Stimulated activated CD8-positive, alpha-beta memory T cell treated with anti-CD3 and anti-CD28 coated beads, Interleukin-12 subunit alpha, Interleukin-12 subunit beta, amount 100 ng/mL, for 1 hour (primary cell): ENCODE measurements around the gene IL25.

ENCODE experiments used
- DNase-seq: peaks from one replicate; pipeline ENCODE4 v3.0.0-alpha.2; 2020; ENCODE audit warnings: low read depth

IL25 gene

GRCh38 chr14:23353433-23353780 lies 19.2 kb upstream of the IL25 start:
- DNase-seq, result no peak

- DNase-seq, result no peak
Observed at GRCh38 chr14:23354990-23355389, 17.6 kb upstream of the IL25 start.

- DNase-seq, result no peak
Observed at GRCh38 chr14:23355871-23356435, 16.7 kb upstream of the IL25 start.

GRCh38 chr14:23356662-23357061 lies 15.9 kb upstream of the IL25 start:
- DNase-seq, result no peak

- no peak for DNase-seq
Observed at GRCh38 chr14:23357261-23357660, 15.3 kb upstream of the IL25 start.

- no peak for DNase-seq
Observed at GRCh38 chr14:23358042-23358441, 14.6 kb upstream of the IL25 start.

GRCh38 chr14:23358553-23359166 lies 13.9 kb upstream of the IL25 start:
- no peak for DNase-seq

GRCh38 chr14:23359167-23359626 lies 13.4 kb upstream of the IL25 start:
- no peak for DNase-seq

- DNase-seq, result no peak
Observed at GRCh38 chr14:23359722-23360447, 12.7 kb upstream of the IL25 start.

- DNase-seq, result no peak
Observed at GRCh38 chr14:23360496-23360895, 12.1 kb upstream of the IL25 start.

GRCh38 chr14:23361320-23361719 lies 11.3 kb upstream of the IL25 start:
- no peak for DNase-seq

- DNase-seq, result no peak
Observed at GRCh38 chr14:23361763-23362162, 10.8 kb upstream of the IL25 start.

- DNase-seq, result no peak
Observed at GRCh38 chr14:23362200-23362599, 10.4 kb upstream of the IL25 start.

- no peak for DNase-seq
Observed at GRCh38 chr14:23364164-23365035, 8.2 kb upstream of the IL25 start.

GRCh38 chr14:23365036-23365731 lies 7.4 kb upstream of the IL25 start, which contains the start of gene EFS:
TSS of gene EFS (minus strand) at chr14:23365172. CDS start at chr14:23365025, 147 bp downstream.
- no peak for DNase-seq

GRCh38 chr14:23365732-23366425 lies 6.7 kb upstream of the IL25 start:
- no peak for DNase-seq

GRCh38 chr14:23366426-23366921 lies 6.1 kb upstream of the IL25 start:
- DNase-seq, result no peak

- no peak for DNase-seq
Observed at GRCh38 chr14:23370221-23370620, 2.4 kb upstream of the IL25 start.

- no peak for DNase-seq
Observed at GRCh38 chr14:23371865-23372264, 744 bp upstream of the IL25 start.

- DNase-seq, result no peak
Observed at GRCh38 chr14:23373041-23373440, 432 bp downstream of the IL25 start.
